Thoracic aorta (tissue), 2 donors: ENCODE data around the gene SLC22A5. TPM values are rescaled to one million over a fixed set of nuclear protein-coding genes. Genes with fewer than 3 reads are reported as not detected.
"Not testable (repeated sequence)": the region's sequence is repeated elsewhere in the genome, so short reads cannot be mapped to it uniquely, and the experiment has no call there.

Source experiments
- ATAC-seq: fragments of 150-250 bp; one replicate; pipeline ENCODE4 v1.8.0; 2017; ENCODE audit warnings: low read depth; ENCODE audit not compliant: insufficient number of reproducible peaks, low FRiP score
- DNase-seq: peaks from one replicate; pipeline ENCODE4 v3.0.0-alpha.2; 2020; ENCODE audit warnings: low spot score
- H3K27ac ChIP-seq, 2 donors: fragments of 200-600 bp; sonication (generic); 1 replicate in 1 of 2; 2 replicates in 1 of 2; pipeline ENCODE4 v1.5.1; 2016; ENCODE audit warnings: mild to moderate bottlenecking in 2 of 2, moderate library complexity in 2 of 2
- H3K27me3 ChIP-seq: fragments of 200-600 bp; sonication (generic); replicated peaks from 2 replicates; pipeline ENCODE4 v1.6.0; 2016; ENCODE audit warnings: mild to moderate bottlenecking; ENCODE audit not compliant: insufficient read depth
- H3K36me3 ChIP-seq: fragments of 200-600 bp; sonication (generic); one replicate; pipeline ENCODE4 v1.5.1; 2016
- H3K4me1 ChIP-seq, 2 donors: fragments of 200-600 bp; sonication (generic); 1 replicate in 1 of 2; 2 replicates in 1 of 2; pipeline versions ENCODE4 v1.5.1 to v1.6.0; 2016; ENCODE audit warnings: low read depth in 2 of 2, mild to moderate bottlenecking in 1 of 2; ENCODE audit not compliant: control insufficient read depth in 1 of 2
- H3K4me3 ChIP-seq: fragments of 200-600 bp; sonication (generic); 2 replicates; pipeline ENCODE4 v1.5.1; 2016; ENCODE audit warnings: mild to moderate bottlenecking
- H3K9me3 ChIP-seq: fragments of 200-600 bp; sonication (generic); 2 replicates; pipeline ENCODE4 v1.5.1; 2016
- total RNA-seq, 2 donors: library from RNA; depleted of rRNA; stranded (reverse); fragments of >200 nt; gene quantifications; one replicate each; pipeline versions ENCODE4 v1.1.0 to v1.2.3, GENCODE V29; 2016
- TF ChIP-seq, protein P1 (sequence below): fragments of 200-600 bp; sonication (generic); IDR thresholded peaks from one replicate; pipeline ENCODE4 v1.5.1; 2019; ENCODE audit warnings: antibody characterized with exemption

Gene SLC22A5
- total RNA-seq, 2 donors from 2014 or later = 24.9 to 30.8 TPM

DNA sequence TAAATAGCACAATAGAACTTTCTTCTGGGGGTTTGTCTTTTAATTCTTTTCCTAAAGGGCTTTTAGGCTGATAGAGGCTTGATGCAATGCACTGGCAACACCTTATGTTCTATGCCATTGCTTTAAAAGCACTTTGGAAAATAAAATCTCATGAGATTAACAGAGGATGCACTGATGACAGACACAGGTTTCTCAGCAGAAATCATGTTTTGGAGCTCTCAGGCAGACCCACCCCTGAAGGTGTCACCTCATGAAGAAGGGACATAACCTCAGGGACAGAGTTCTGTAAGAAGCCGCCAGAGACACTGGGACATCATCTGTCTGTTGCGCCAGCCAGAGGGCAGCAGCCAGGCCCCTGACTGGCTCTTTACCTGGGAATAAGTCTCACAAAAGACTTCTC lies 27.7 kb downstream of the SLC22A5 start:
- no peaks in the 10 kb centered on the region for H3K9me3 ChIP-seq
- H3K4me3 ChIP-seq = no peak overlapping the region
- TF ChIP-seq, protein P1, sequence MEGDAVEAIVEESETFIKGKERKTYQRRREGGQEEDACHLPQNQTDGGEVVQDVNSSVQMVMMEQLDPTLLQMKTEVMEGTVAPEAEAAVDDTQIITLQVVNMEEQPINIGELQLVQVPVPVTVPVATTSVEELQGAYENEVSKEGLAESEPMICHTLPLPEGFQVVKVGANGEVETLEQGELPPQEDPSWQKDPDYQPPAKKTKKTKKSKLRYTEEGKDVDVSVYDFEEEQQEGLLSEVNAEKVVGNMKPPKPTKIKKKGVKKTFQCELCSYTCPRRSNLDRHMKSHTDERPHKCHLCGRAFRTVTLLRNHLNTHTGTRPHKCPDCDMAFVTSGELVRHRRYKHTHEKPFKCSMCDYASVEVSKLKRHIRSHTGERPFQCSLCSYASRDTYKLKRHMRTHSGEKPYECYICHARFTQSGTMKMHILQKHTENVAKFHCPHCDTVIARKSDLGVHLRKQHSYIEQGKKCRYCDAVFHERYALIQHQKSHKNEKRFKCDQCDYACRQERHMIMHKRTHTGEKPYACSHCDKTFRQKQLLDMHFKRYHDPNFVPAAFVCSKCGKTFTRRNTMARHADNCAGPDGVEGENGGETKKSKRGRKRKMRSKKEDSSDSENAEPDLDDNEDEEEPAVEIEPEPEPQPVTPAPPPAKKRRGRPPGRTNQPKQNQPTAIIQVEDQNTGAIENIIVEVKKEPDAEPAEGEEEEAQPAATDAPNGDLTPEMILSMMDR = no peak
- DNase-seq (no peak), ATAC-seq (no peak)
- peaks cover 18% of the 10 kb centered on the region for H3K36me3 ChIP-seq
- no peak overlapping the region for H3K27ac ChIP-seq
- H3K4me1 ChIP-seq = no peaks in the 10 kb centered on the region
- H3K27me3 ChIP-seq = no peaks in the 10 kb centered on the region

GRCh38 chr5:132397936-132398675 lies 28.6 kb downstream of the SLC22A5 start:
- not testable (repeated sequence) for H3K4me1 ChIP-seq, H3K9me3 ChIP-seq, H3K4me3 ChIP-seq, H3K27ac ChIP-seq, DNase-seq, H3K27me3 ChIP-seq, ATAC-seq
- peaks cover 14% of the 10 kb centered on the region for H3K36me3 ChIP-seq

GRCh38 chr5:132404041-132404440 lies 34.5 kb downstream of the SLC22A5 start:
- peaks cover 9 to 12% of the 10 kb centered on the region in 2 donors for H3K4me1 ChIP-seq
- not testable (repeated sequence) for H3K27ac ChIP-seq, H3K27me3 ChIP-seq, DNase-seq, H3K9me3 ChIP-seq, H3K4me3 ChIP-seq, H3K36me3 ChIP-seq, ATAC-seq

GRCh38 chr5:132405646-132406045 lies 36.1 kb downstream of the SLC22A5 start:
- Histone ChIP-seq H3K4me1 (peaks cover 18 to 25% of the 10 kb centered on the region in 2 donors), H3K27me3 (no peaks in the 10 kb centered on the region), H3K36me3 (no peaks in the 10 kb centered on the region), H3K9me3 (no peaks in the 10 kb centered on the region), H3K27ac (no peak overlapping the region), H3K4me3 (no peak overlapping the region)
- DNase-seq (no peak), ATAC-seq (no peak)
- TF ChIP-seq, protein P1 = no peak

DNA sequence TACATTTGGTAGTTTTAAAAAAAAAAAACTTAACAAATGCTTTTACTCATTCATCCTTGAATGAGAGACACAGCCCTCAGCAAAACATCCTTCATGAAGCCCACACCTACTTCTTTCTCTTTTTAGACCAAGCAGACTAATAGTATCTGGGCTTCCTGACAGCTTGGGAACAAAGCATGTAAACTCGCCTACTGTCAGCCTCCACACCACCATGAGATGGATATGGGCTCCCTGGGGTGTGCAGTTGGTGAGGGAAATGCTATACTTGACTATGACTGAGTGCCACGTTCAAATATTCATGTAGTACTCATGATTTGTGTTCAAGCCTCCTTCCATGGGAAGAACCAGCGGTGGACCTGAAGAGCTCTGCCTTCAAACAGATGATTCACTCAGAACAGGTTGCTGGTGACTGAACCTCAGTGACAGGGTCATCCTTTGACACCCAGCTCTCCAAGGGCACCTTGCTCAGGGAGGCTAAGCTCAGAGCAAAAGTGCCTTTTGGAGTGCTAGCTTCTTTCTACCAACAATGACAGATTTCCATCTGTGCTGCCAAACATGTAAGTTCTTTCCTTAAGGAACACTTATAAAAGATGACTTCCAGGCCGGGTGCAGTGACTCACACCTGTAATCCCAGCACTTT lies 36.8 kb downstream of the SLC22A5 start:
- ATAC-seq (no peak), DNase-seq (no peak)
- Histone ChIP-seq H3K4me3 (no peak overlapping the region), H3K4me1 (peaks cover 18 to 26% of the 10 kb centered on the region in 2 donors), H3K27me3 (no peaks in the 10 kb centered on the region), H3K36me3 (no peaks in the 10 kb centered on the region), H3K27ac (no peak overlapping the region), H3K9me3 (no peaks in the 10 kb centered on the region)
- TF ChIP-seq, protein P1 = no peak

DNA sequence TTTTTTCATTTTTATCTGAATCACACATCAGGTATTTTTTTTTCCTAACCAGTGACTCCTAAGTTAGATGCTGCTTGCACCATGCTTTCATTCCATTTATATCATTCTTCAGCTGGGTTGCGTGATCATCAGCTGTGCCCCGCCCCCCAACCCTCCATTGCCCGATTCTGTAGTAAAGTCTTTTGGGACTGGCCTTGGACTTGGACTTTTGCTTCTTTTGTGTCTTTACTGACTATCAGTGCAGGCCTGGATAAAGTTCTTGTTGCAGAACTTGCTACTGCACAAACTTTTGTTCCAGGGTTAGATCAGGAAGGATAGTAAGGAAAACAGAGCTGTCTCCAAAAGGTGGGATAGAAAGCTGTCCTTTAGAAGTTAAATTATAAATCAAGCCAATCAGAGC lies 38.5 kb downstream of the SLC22A5 start:
- H3K27me3 ChIP-seq = no peaks in the 10 kb centered on the region

More for the DNA sequence above, 38.5 kb downstream of the SLC22A5 start:
- no peaks in the 10 kb centered on the region for H3K36me3 ChIP-seq
- H3K4me3 ChIP-seq = no peak overlapping the region
- peak overlapping the region; percentile 91 to 97 for H3K27ac ChIP-seq
- no peak for DNase-seq
- H3K9me3 ChIP-seq = no peaks in the 10 kb centered on the region
- ATAC-seq = no peak
- TF ChIP-seq, protein P1 = no peak
- H3K4me1 ChIP-seq = peaks cover 24 to 43% of the 10 kb centered on the region in 2 donors
